Parathyroid adenoma (tissue), 2 donors: ENCODE measurements around the gene CHAF1A.

Experiments used
- H2AFZ ChIP-seq: fragments of 300-600 bp; sonication (generic); one replicate; pipeline ENCODE4 v1.7.0; 2017; ENCODE audit warnings: antibody characterized with exemption, mild to moderate bottlenecking
- H3K27ac ChIP-seq: fragments of 300-600 bp; sonication (generic); one replicate; pipeline ENCODE4 v1.7.0; 2017
- H3K27me3 ChIP-seq: fragments of 300-600 bp; sonication (generic); one replicate; pipeline ENCODE4 v1.7.0; 2017; ENCODE audit warnings: low read length; ENCODE audit not compliant: control insufficient read depth, insufficient read depth
- H3K36me3 ChIP-seq: fragments of 300-600 bp; sonication (generic); one replicate; pipeline ENCODE4 v1.7.0; 2017; ENCODE audit warnings: low read length; ENCODE audit not compliant: control insufficient read depth, insufficient read depth
- H3K4me1 ChIP-seq: fragments of 300-600 bp; sonication (generic); one replicate; pipeline ENCODE4 v1.7.0; 2017; ENCODE audit warnings: control low read depth
- H3K4me2 ChIP-seq: fragments of 300-600 bp; sonication (generic); one replicate; pipeline ENCODE4 v1.7.0; 2017; ENCODE audit warnings: low read length
- H3K4me3 ChIP-seq: fragments of 300-600 bp; sonication (generic); one replicate; pipeline ENCODE4 v1.7.0; 2017; ENCODE audit warnings: low read depth, low read length
- H3K79me2 ChIP-seq: fragments of 300-600 bp; sonication (generic); one replicate; pipeline ENCODE4 v1.7.0; 2017; ENCODE audit warnings: control low read depth
- H3K9ac ChIP-seq: fragments of 300-600 bp; sonication (generic); one replicate; pipeline ENCODE4 v1.7.0; 2017; ENCODE audit warnings: mild to moderate bottlenecking
- H3K9me3 ChIP-seq: fragments of 300-600 bp; sonication (generic); one replicate; pipeline ENCODE4 v1.7.0; 2017; ENCODE audit warnings: low read length; ENCODE audit not compliant: control insufficient read depth
- TF ChIP-seq, protein P1 (sequence below): fragments of 300-600 bp; sonication (generic); IDR thresholded peaks from one replicate; pipeline ENCODE4 v1.7.0; 2017; ENCODE audit warnings: antibody characterized with exemption, mild to moderate bottlenecking
- donor health status: primary hyperparathyroidism.

Gene CHAF1A

DNA sequence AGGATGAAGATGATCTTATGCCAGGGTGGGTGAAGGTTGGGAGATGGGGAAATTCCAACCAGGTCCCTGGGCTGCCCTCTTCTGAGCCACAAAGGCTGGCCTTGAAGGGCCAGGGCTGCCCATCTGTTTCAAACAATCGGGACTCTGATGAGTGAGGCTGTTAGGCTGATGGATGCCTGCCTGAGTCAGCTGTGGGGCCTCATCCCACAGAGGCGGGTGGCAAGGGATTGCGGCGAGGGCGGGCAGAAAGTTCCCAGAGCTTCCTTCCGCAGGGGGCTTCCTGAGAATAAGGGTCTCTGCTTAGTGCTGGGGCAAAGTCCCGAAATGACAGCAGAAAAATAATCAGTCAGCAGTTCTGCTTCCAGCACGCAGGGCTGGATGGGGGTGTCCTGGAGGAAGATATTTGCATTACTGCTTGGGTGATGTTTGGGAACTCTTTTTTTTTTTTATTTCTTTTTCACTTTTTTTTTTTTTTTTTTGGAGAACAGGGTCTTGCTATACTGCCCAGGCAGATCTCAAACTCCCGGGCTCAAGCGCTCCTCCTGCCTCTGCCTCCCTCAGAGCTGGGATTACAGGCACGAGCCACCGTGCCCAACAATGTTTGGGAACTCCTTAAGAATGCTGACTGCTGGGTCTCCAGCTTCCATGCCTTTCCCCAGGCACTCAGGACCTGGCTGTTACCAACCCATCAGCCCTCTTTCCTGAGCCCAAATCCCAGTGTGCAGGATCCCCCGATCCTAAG is 16.2 kb upstream of the CHAF1A start:
- Histone ChIP-seq H3K9ac (no peak overlapping the region), H3K4me2 (no peak overlapping the region), H3K36me3 (no peaks in the 10 kb centered on the region), H3K9me3 (no peaks in the 10 kb centered on the region), H3K4me1 (peaks cover 28% of the 10 kb centered on the region), H3K27me3 (no peaks in the 10 kb centered on the region), H2AFZ (no peak overlapping the region), H3K4me3 (no peak overlapping the region), H3K27ac (no peak overlapping the region), H3K79me2 (peaks cover 68% of the 10 kb centered on the region)
- TF ChIP-seq, protein P1, sequence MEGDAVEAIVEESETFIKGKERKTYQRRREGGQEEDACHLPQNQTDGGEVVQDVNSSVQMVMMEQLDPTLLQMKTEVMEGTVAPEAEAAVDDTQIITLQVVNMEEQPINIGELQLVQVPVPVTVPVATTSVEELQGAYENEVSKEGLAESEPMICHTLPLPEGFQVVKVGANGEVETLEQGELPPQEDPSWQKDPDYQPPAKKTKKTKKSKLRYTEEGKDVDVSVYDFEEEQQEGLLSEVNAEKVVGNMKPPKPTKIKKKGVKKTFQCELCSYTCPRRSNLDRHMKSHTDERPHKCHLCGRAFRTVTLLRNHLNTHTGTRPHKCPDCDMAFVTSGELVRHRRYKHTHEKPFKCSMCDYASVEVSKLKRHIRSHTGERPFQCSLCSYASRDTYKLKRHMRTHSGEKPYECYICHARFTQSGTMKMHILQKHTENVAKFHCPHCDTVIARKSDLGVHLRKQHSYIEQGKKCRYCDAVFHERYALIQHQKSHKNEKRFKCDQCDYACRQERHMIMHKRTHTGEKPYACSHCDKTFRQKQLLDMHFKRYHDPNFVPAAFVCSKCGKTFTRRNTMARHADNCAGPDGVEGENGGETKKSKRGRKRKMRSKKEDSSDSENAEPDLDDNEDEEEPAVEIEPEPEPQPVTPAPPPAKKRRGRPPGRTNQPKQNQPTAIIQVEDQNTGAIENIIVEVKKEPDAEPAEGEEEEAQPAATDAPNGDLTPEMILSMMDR, result no peak

DNA sequence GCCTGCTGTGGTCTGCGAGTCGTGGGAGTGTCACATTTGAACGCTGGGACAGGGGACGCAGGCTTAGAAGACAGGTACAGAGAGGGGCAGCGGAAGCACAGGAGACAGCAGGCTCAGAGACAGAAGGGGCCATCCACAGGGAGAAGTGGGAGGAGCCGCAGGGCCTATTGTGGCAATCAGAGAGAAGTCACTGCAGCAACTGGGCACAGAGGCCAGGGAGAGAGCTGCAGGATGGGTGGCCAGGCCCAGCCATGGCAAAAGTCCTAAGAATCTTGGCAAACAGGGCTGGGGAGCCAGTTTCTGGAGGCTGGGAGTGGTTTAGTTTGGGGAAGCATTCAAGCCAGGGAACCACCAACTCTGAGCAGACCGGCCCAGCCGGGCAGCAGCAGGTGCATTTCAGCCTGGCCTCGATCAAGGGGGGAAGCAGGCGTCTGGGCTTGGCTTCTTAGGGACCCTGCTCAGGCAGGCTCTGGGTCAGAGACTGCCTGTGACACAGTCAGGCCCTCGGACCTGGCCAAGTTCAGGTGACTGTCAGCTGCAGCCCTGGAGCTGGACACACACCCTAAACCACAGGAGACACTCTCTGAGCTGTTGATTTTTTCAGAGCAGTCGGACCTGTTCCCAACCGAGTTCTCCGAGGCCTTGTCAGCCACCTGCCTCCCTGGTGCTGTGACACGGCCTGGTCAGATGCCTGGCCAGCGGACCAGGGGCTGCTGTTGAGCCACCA is 13.9 kb upstream of the CHAF1A start:
- Histone ChIP-seq H3K4me1 (peaks cover 34% of the 10 kb centered on the region), H3K36me3 (no peaks in the 10 kb centered on the region), H3K4me3 (no peak overlapping the region), H3K27me3 (no peaks in the 10 kb centered on the region), H3K9ac (no peak overlapping the region), H2AFZ (no peak overlapping the region), H3K9me3 (no peaks in the 10 kb centered on the region), H3K27ac (peak overlapping the region; percentile 64), H3K4me2 (no peak overlapping the region), H3K79me2 (peaks cover 75% of the 10 kb centered on the region)
- TF ChIP-seq, protein P1, result no peak

DNA sequence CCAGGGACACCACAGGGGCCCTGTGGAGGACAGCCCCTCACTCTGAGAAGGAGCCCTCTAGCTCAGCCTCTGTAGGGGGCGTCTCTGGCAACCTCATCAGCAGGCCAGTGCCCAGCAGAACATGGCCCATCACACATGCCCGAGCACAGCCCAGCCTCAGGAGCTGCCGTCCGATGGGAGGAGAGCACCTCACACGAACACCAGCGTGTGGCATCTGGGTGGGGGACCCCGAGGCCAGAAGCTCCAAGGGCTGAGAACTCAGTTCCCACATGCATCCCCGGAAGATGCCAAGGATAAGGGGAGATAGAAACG is 13.4 kb upstream of the CHAF1A start:
- Histone ChIP-seq H3K9me3 (no peaks in the 10 kb centered on the region), H3K4me2 (no peak overlapping the region), H2AFZ (no peak overlapping the region), H3K27ac (peak overlapping the region; percentile 64), H3K27me3 (no peaks in the 10 kb centered on the region), H3K4me1 (peaks cover 35% of the 10 kb centered on the region), H3K36me3 (no peaks in the 10 kb centered on the region), H3K9ac (no peak overlapping the region), H3K4me3 (no peak overlapping the region), H3K79me2 (peaks cover 70% of the 10 kb centered on the region)
- TF ChIP-seq, protein P1, result no peak

DNA sequence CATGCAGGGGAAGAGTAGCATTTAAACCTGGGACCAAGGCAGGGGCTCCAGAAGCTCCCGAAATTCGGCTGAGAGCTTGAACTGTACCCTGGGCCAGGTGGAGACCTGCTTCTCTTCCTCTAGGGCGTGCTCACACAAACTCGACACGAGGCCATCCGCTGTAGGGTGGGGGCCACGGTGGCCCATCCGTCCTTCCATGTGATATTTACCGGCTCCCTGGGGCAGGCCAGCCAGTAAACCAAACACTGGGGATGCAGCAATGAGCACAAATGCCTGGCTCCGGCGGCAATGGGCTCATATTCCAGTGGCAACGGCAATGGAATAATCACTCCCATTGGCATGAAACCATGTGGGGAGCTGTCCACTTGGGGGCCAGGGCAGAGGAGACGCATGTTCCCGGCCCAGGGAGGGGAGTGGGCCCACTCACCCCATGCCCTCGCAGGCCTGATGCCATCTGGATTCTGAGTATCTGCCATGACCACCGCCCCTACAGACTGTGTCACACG is 12.9 kb upstream of the CHAF1A start:
- TF ChIP-seq, protein P1, result no peak
- Histone ChIP-seq H3K36me3 (no peaks in the 10 kb centered on the region), H3K9me3 (no peaks in the 10 kb centered on the region), H3K4me2 (no peak overlapping the region), H3K4me1 (peaks cover 40% of the 10 kb centered on the region), H2AFZ (no peak overlapping the region), H3K79me2 (peaks cover 70% of the 10 kb centered on the region), H3K4me3 (no peak overlapping the region), H3K9ac (no peak overlapping the region), H3K27me3 (no peaks in the 10 kb centered on the region), H3K27ac (peak overlapping the region; percentile 76)
